Coronary artery (tissue), 2 donors: ENCODE data around the gene SLC38A7.

Source experiments
- DNase-seq: peaks from one replicate; pipeline ENCODE4 v3.0.0-alpha.2; 2017; ENCODE audit warnings: low spot score
- H3K27ac ChIP-seq, 2 donors: fragments of 200-600 bp; sonication (generic); one replicate each; pipeline ENCODE4 v1.5.1; 2016 to 2019
- H3K4me3 ChIP-seq: fragments of 200-600 bp; sonication (generic); 2 replicates; pipeline ENCODE4 v1.5.1; 2016; ENCODE audit warnings: mild to moderate bottlenecking, moderate library complexity
- CTCF ChIP-seq: fragments of 200-600 bp; sonication (generic); IDR thresholded peaks from one replicate; pipeline ENCODE4 v1.5.1; 2019; ENCODE audit warnings: antibody characterized with exemption

SLC38A7 gene

GRCh38 chr16:58636466-58636865 is 48.1 kb downstream of the SLC38A7 start:
- DNase-seq, result no peak
- Histone ChIP-seq H3K27ac (no peak overlapping the region), H3K4me3 (no peak overlapping the region)
- no peak for TF ChIP-seq CTCF

GRCh38 chr16:58635502-58635901 is 49.1 kb downstream of the SLC38A7 start:
- DNase-seq, result no peak

GRCh38 chr16:58634265-58634802 is 50.2 kb downstream of the SLC38A7 start:
- no peak overlapping the region for H3K4me3 ChIP-seq
- no peak overlapping the region for H3K27ac ChIP-seq
- no peak for TF ChIP-seq CTCF
- no peak for DNase-seq

More at GRCh38 chr16:58635502-58635901, 49.1 kb downstream of the SLC38A7 start:
- Histone ChIP-seq H3K27ac (no peak overlapping the region), H3K4me3 (no peak overlapping the region)
- no peak for TF ChIP-seq CTCF

- peak; percentile 100 for DNase-seq
- TF ChIP-seq CTCF, result no peak
- Histone ChIP-seq H3K4me3 (peak within 1 kb of the TSS; percentile 82), H3K27ac (peak within 1 kb of the TSS; percentile 96 to 98)
Measured at GRCh38 chr16:58629733-58630640, 54.6 kb downstream of the SLC38A7 start, which contains the start of gene CNOT1. CNOT1 (minus strand) TSS chr16:58629826; CDS start chr16:58599337, 30,489 bp downstream.

GRCh38 chr16:58628845-58629732 is 55.5 kb downstream of the SLC38A7 start:
- DNase-seq, result peak; percentile 80
- Histone ChIP-seq H3K27ac (peak overlapping the region; percentile 96 to 98), H3K4me3 (peak overlapping the region; percentile 82)
- TF ChIP-seq CTCF, result no peak

- no peak for DNase-seq
- Histone ChIP-seq H3K4me3 (no peak overlapping the region), H3K27ac (no peak overlapping the region)
- TF ChIP-seq CTCF, result no peak
Measured at GRCh38 chr16:58624209-58624608, 60.4 kb downstream of the SLC38A7 start.
